GM20000 (cell line): Measurements from ENCODE around the gene CLN6.
"Not testable (repeated sequence)": the region's sequence is repeated elsewhere in the genome, so short reads cannot be mapped to it uniquely, and the experiment has no call there.

ENCODE experiments used
- DNase-seq: peaks from one replicate; pipeline ENCODE4 v3.0.0; 2012; ENCODE audit warnings: low spot score
- CTCF ChIP-seq: IDR thresholded peaks from 2 replicates; pipeline ENCODE4 v1.5.1; 2012; ENCODE audit warnings: mild to moderate bottlenecking, control low read depth; ENCODE audit errors: extremely low read depth, missing control alignments

The CLN6 gene

GRCh38 chr15:68173119-68173518 lies 56.4 kb downstream of the CLN6 start:
- TF ChIP-seq CTCF, result no peak
- DNase-seq, result no peak

GRCh38 chr15:68172037-68172436 lies 57.5 kb downstream of the CLN6 start:
- not testable (repeated sequence) for DNase-seq

GRCh38 chr15:68166847-68167246 lies 62.7 kb downstream of the CLN6 start:
- TF ChIP-seq CTCF, result no peak
- DNase-seq, result no peak

GRCh38 chr15:68163191-68163590 lies 66.3 kb downstream of the CLN6 start:
- TF ChIP-seq CTCF, result no peak
- no peak for DNase-seq

GRCh38 chr15:68158046-68158628 lies 71.4 kb downstream of the CLN6 start:
- TF ChIP-seq CTCF, result no peak
- no peak for DNase-seq

- DNase-seq, result no peak
Observed at GRCh38 chr15:68157074-68157473, 72.5 kb downstream of the CLN6 start.

More at GRCh38 chr15:68157074-68157473, 72.5 kb downstream of the CLN6 start:
- TF ChIP-seq CTCF, result no peak
